Measurements from ENCODE around the gene MAP3K4.
"Not testable (repeated sequence)": the region's sequence is repeated elsewhere in the genome, so short reads cannot be mapped to it uniquely, and the experiment has no call there.

MAP3K4 gene

GRCh38 chr6:161123319-161123718, 131.8 kb downstream of the MAP3K4 start:
- H3K36me3 ChIP-seq (ENCODE audit: control insufficient read depth, insufficient read depth, low read length); H3K4me3 ChIP-seq (ENCODE audit: low read length); H3K27me3 ChIP-seq (ENCODE audit: control insufficient read depth, insufficient read depth, low read length); H3K9me3 ChIP-seq (ENCODE audit: control insufficient read depth, insufficient read depth, low read length); H3K27ac ChIP-seq (ENCODE audit: low read length); DNase-seq (ENCODE audit: low read depth, low spot score); H3K4me1 ChIP-seq (ENCODE audit: control insufficient read depth, insufficient read depth, low read length): not testable (repeated sequence)

- DNase-seq (ENCODE audit: low read depth, low spot score), result no peak
- Histone ChIP-seq H3K27me3 (ENCODE audit: control insufficient read depth, insufficient read depth, low read length) (no peaks in the 10 kb centered on the region), H3K36me3 (ENCODE audit: control insufficient read depth, insufficient read depth, low read length) (no peaks in the 10 kb centered on the region), H3K4me1 (ENCODE audit: control insufficient read depth, insufficient read depth, low read length) (no peaks in the 10 kb centered on the region), H3K27ac (ENCODE audit: low read length) (no peak overlapping the region), H3K4me3 (ENCODE audit: low read length) (no peak overlapping the region), H3K9me3 (ENCODE audit: control insufficient read depth, insufficient read depth, low read length) (no peaks in the 10 kb centered on the region)
- WGBS (ENCODE audit: insufficient coverage, insufficient read length), result no CpG with 5 or more reads among the region's 2 CpGs
These were observed 134.0 kb downstream of the MAP3K4 start for GRCh38 chr6:161125591-161125990.

GRCh38 chr6:161127071-161127740, 135.6 kb downstream of the MAP3K4 start:
- Histone ChIP-seq H3K27me3 (ENCODE audit: control insufficient read depth, insufficient read depth, low read length) (no peaks in the 10 kb centered on the region), H3K27ac (ENCODE audit: low read length) (no peak overlapping the region), H3K36me3 (ENCODE audit: control insufficient read depth, insufficient read depth, low read length) (no peaks in the 10 kb centered on the region), H3K4me1 (ENCODE audit: control insufficient read depth, insufficient read depth, low read length) (no peaks in the 10 kb centered on the region), H3K9me3 (ENCODE audit: control insufficient read depth, insufficient read depth, low read length) (no peaks in the 10 kb centered on the region), H3K4me3 (ENCODE audit: low read length) (no peak overlapping the region)
- no CpG with 5 or more reads among the region's 7 CpGs for WGBS (ENCODE audit: insufficient coverage, insufficient read length)
- DNase-seq (ENCODE audit: low read depth, low spot score), result no peak

DNA sequence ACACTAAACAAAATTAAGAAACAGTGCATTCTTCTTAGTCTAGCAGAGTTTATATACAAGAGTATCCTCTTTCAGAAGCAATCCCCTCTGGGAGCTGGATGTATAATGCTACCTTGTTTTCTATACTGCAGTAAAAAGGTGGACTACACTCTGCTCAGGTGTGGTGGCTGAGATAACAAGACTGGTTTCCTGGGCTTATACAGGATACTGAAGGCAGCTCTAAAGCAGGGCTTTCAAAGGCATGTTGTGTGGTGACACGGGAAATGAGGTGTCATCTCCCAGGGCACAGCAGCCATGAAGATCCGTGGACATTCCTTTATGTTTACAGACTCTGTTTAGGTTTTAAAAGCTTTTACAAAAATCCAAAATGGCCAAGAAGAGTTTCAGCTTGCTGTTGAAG, 136.7 kb downstream of the MAP3K4 start:
- Histone ChIP-seq H3K36me3 (ENCODE audit: control insufficient read depth, insufficient read depth, low read length) (no peaks in the 10 kb centered on the region), H3K4me1 (ENCODE audit: control insufficient read depth, insufficient read depth, low read length) (no peaks in the 10 kb centered on the region), H3K4me3 (ENCODE audit: low read length) (no peak overlapping the region), H3K27ac (ENCODE audit: low read length) (no peak overlapping the region), H3K9me3 (ENCODE audit: control insufficient read depth, insufficient read depth, low read length) (no peaks in the 10 kb centered on the region), H3K27me3 (ENCODE audit: control insufficient read depth, insufficient read depth, low read length) (no peaks in the 10 kb centered on the region)
- no peak for DNase-seq (ENCODE audit: low read depth, low spot score)
- no CpG with 5 or more reads among the region's 2 CpGs for WGBS (ENCODE audit: insufficient coverage, insufficient read length)

- Histone ChIP-seq H3K27ac (ENCODE audit: low read length) (no peak overlapping the region), H3K27me3 (ENCODE audit: control insufficient read depth, insufficient read depth, low read length) (no peaks in the 10 kb centered on the region), H3K9me3 (ENCODE audit: control insufficient read depth, insufficient read depth, low read length) (no peaks in the 10 kb centered on the region), H3K4me3 (ENCODE audit: low read length) (no peak overlapping the region), H3K4me1 (ENCODE audit: control insufficient read depth, insufficient read depth, low read length) (no peaks in the 10 kb centered on the region), H3K36me3 (ENCODE audit: control insufficient read depth, insufficient read depth, low read length) (no peaks in the 10 kb centered on the region)
- DNase-seq (ENCODE audit: low read depth, low spot score), result no peak
- WGBS (ENCODE audit: insufficient coverage, insufficient read length), result no CpG with 5 or more reads among the region's 12 CpGs
These were observed 137.2 kb downstream of the MAP3K4 start for GRCh38 chr6:161128680-161129196.

DNA sequence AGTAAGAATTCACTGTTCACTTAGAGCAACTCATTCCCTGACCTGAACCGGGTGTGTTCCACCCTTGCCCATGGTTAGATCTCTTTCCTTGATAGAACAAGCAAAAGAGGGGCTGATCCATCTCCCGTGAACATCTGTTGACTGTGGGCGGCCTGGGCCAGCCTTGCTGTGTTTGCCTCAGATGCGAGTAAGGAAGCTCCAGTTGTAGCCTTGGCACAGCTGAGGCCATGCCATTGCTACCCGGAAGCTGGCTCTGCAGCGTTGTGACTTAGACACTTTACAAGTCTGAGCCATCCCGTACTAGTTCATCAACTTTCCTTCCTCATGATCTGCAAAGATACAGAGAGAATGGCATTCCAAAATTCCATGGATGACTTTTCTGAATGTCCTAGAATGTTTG, 139.0 kb downstream of the MAP3K4 start:
- H3K36me3 ChIP-seq (ENCODE audit: control insufficient read depth, insufficient read depth, low read length), result no peaks in the 10 kb centered on the region
- no peak for DNase-seq (ENCODE audit: low read depth, low spot score)
- no peaks in the 10 kb centered on the region for H3K27me3 ChIP-seq (ENCODE audit: control insufficient read depth, insufficient read depth, low read length)
- H3K9me3 ChIP-seq (ENCODE audit: control insufficient read depth, insufficient read depth, low read length), result no peaks in the 10 kb centered on the region
- no peak overlapping the region for H3K27ac ChIP-seq (ENCODE audit: low read length)
- no peaks in the 10 kb centered on the region for H3K4me1 ChIP-seq (ENCODE audit: control insufficient read depth, insufficient read depth, low read length)
- no peak overlapping the region for H3K4me3 ChIP-seq (ENCODE audit: low read length)
- no CpG with 5 or more reads among the region's 7 CpGs for WGBS (ENCODE audit: insufficient coverage, insufficient read length)

- Histone ChIP-seq H3K27me3 (ENCODE audit: control insufficient read depth, insufficient read depth, low read length) (no peaks in the 10 kb centered on the region), H3K9me3 (ENCODE audit: control insufficient read depth, insufficient read depth, low read length) (no peaks in the 10 kb centered on the region), H3K4me1 (ENCODE audit: control insufficient read depth, insufficient read depth, low read length) (no peaks in the 10 kb centered on the region), H3K36me3 (ENCODE audit: control insufficient read depth, insufficient read depth, low read length) (no peaks in the 10 kb centered on the region), H3K27ac (ENCODE audit: low read length) (no peak overlapping the region), H3K4me3 (ENCODE audit: low read length) (no peak overlapping the region)
- no peak for DNase-seq (ENCODE audit: low read depth, low spot score)
- no CpG with 5 or more reads among the region's 3 CpGs for WGBS (ENCODE audit: insufficient coverage, insufficient read length)
These were observed 139.6 kb downstream of the MAP3K4 start for GRCh38 chr6:161130967-161131766.

DNA sequence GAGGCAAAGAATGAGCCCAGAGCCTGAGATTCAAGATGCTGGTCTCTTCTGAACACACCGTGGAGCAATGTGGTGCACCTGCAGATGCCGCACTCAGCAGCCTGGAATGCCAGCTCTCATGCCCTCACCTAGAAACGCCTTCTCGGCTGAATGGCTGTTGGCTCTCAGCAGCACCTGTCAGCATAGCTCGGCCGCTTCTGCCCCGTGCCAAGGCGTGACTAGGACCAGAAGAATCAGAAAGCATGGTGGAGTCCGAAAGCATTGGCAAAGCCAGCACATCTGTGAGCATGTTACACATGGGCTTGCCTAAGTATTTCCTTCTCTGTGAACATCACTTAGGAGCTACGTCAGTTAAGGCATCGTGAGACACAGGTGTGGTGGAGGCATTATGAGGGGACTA, 140.8 kb downstream of the MAP3K4 start:
- H3K27me3 ChIP-seq (ENCODE audit: control insufficient read depth, insufficient read depth, low read length), result no peaks in the 10 kb centered on the region
- WGBS (ENCODE audit: insufficient coverage, insufficient read length), result no CpG with 5 or more reads among the region's 11 CpGs
- no peaks in the 10 kb centered on the region for H3K36me3 ChIP-seq (ENCODE audit: control insufficient read depth, insufficient read depth, low read length)
- no peaks in the 10 kb centered on the region for H3K4me1 ChIP-seq (ENCODE audit: control insufficient read depth, insufficient read depth, low read length)
- H3K4me3 ChIP-seq (ENCODE audit: low read length), result no peak overlapping the region
- DNase-seq (ENCODE audit: low read depth, low spot score), result no peak
- no peak overlapping the region for H3K27ac ChIP-seq (ENCODE audit: low read length)
- H3K9me3 ChIP-seq (ENCODE audit: control insufficient read depth, insufficient read depth, low read length), result no peaks in the 10 kb centered on the region

DNA sequence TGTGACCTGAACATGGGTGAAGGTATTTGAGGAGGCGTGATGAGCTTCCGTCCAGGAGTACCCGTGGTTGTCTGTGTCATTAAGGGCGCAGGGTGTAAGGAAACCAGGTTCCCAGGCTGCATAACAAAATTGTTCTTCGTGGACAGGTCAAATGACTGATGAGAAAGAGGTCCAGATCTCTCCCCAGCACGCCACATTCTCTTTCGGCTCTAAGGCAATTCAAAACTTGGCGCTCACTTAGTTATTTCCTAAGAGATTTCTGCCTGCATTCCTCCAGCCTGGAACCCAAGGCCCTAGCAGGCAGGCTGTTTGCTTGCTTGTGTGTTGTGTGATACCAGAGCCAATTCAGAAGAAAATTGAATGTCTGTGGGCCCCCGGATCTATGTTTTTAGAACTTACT, 142.4 kb downstream of the MAP3K4 start:
- no peak for DNase-seq (ENCODE audit: low read depth, low spot score)
- no CpG with 5 or more reads among the region's 9 CpGs for WGBS (ENCODE audit: insufficient coverage, insufficient read length)
- no peak overlapping the region for H3K4me3 ChIP-seq (ENCODE audit: low read length)
- H3K4me1 ChIP-seq (ENCODE audit: control insufficient read depth, insufficient read depth, low read length), result no peaks in the 10 kb centered on the region
- no peaks in the 10 kb centered on the region for H3K27me3 ChIP-seq (ENCODE audit: control insufficient read depth, insufficient read depth, low read length)
- no peak overlapping the region for H3K27ac ChIP-seq (ENCODE audit: low read length)
- H3K36me3 ChIP-seq (ENCODE audit: control insufficient read depth, insufficient read depth, low read length), result peaks cover 1% of the 10 kb centered on the region; the same call in 1 of the 2 replicates
- H3K9me3 ChIP-seq (ENCODE audit: control insufficient read depth, insufficient read depth, low read length), result no peaks in the 10 kb centered on the region

- Histone ChIP-seq H3K27me3 (ENCODE audit: control insufficient read depth, insufficient read depth, low read length) (no peaks in the 10 kb centered on the region), H3K9me3 (ENCODE audit: control insufficient read depth, insufficient read depth, low read length) (no peaks in the 10 kb centered on the region), H3K4me3 (ENCODE audit: low read length) (no peak overlapping the region), H3K36me3 (ENCODE audit: control insufficient read depth, insufficient read depth, low read length) (peaks cover 2% of the 10 kb centered on the region; the same call in 1 of the 2 replicates), H3K27ac (ENCODE audit: low read length) (no peak overlapping the region), H3K4me1 (ENCODE audit: control insufficient read depth, insufficient read depth, low read length) (no peaks in the 10 kb centered on the region)
- no peak for DNase-seq (ENCODE audit: low read depth, low spot score)
- no CpG with 5 or more reads among the region's 17 CpGs for WGBS (ENCODE audit: insufficient coverage, insufficient read length)
These were observed 143.2 kb downstream of the MAP3K4 start for GRCh38 chr6:161134550-161135298.
